HG03460 (cell line): Measurements from ENCODE around the gene DMRT2.

Experiments
- ATAC-seq: cut with Tn5 transposase; IDR thresholded peaks from one replicate; pipeline ENCODE4 v1.9.1; 2021; ENCODE audit not compliant: unreplicated experiment

DMRT2 gene

DNA sequence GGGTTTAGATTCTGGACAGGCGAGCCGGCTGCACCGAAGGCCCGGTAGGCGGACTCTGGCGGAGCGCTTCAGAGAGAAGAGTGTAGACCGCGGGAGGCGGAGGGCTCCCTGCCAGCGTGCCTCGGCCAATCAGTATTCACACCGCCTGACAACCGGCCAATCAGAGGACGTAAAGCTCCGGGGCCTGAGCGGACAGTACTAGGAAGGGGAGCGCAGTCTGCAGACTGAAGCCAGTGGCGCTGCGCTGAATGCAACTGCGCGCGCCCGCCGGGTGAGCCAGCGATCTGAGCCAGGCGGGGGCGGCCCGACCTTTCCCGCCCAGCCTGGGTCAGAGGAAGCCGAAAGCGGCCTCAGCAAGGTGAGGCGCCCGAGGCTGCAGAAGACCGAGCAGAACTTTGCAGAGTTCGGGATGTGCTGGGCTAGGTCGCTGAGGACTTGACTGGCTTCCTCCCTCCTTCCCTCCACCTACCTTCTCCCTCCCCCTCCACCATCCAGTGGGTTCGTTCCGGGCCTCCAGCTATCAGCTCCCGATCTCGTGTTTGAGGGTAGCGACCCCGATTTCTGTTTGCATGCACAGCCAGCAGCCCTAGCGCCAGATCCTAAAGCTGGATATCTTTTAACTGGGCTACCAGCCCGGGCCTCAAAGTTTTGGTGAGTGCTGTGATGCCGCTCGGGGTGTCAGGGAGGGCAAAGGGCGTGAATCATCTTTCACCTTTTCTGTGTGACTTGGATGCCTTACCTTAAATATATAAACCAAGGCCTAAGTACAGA lies at the start of gene DMRT2:
Gene DMRT2, plus strand, starts transcription at position 233 of the 771 bp plus-strand sequence. CDS start 1,257 bp downstream, outside the sequence.
- no peak for ATAC-seq

DNA sequence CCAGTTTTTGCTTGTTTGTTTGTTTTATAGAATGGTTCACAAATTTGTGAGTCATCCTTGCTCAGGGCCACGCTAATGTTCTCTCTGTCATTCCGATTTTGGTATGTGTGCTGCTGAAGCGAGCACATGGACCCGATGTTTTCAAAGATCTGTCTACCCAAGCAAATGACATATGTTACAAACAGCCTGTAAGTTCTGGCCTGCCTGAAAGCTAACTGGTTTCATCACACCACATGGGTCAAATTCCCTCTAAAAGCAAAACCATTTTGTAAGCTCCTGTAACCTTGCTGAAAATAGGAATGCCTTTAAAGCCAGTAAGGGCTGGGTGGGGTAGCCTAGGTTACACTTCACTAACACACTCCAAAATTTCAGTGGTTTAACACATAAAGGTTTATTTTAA lies 48.3 kb upstream of the DMRT2 start:
- ATAC-seq = no peak

DNA sequence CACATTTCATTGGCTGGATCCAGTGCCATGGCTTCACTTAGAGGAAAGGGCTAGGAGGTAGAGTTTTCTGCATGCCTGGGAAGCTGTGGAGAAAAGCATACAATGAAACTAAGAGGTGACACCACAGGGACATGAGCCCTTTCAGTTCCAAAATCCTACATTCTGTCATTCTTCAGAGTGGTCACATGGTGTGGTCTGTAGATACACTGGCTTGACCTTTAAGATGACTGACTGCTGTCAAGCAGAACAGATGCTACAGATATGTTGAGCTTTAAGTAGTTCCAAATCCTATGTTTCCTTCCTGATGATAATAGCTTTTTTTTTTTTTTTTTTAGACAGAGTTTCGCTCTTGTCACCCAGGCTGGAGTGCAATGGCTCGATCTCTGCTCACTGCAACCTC lies 47.5 kb upstream of the DMRT2 start:
- ATAC-seq = no peak

GRCh38 chr9:1005043-1005667 lies 45.0 kb upstream of the DMRT2 start:
- peak; percentile 63 for ATAC-seq

GRCh38 chr9:1007312-1007711 lies 42.8 kb upstream of the DMRT2 start:
- no peak for ATAC-seq

GRCh38 chr9:1008216-1008615 lies 41.9 kb upstream of the DMRT2 start:
- no peak for ATAC-seq

- peak; percentile 91 for ATAC-seq
These were observed 41.0 kb upstream of the DMRT2 start for GRCh38 chr9:1009101-1009707.

DNA sequence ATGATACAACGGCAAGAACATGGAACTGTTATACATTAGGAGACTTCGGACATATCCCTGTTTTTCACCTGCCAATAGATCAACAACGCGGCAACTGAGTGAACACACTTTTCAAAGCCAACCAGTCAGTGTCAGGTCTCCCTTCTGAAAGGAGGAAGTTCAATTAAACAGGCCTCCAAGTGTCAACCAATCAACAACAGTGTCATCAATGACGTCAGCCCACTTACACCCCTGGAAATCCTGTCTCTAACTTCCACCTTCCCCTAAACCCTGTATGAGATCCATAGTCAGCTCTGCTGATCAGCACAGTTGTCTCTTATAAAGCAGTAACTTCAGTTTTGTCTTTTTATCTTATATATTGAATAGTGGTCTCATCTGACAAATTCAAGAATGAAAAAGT lies 37.1 kb upstream of the DMRT2 start:
- no peak for ATAC-seq

GRCh38 chr9:1014225-1014624 lies 35.9 kb upstream of the DMRT2 start:
- ATAC-seq = no peak

DNA sequence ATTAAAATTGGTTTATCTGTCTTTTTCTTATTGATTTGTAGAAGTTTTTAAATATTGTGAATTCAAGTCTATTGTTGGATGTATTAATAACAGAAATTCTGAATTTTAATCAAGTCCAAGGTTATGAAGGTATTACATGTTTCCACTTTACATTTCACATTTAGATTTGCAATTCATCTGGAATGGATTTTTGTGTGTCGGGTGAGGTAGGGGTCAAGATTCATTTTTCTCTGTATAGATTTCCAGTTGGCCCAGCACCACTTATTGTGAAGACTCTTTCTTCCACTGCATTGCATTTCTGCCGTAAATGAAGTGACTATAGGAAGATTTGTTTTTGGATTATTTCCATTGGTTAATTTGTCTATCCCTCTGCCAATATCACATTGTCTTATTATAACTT lies 35.5 kb upstream of the DMRT2 start:
- ATAC-seq = no peak

- ATAC-seq = no peak
These were observed 32.0 kb upstream of the DMRT2 start for GRCh38 chr9:1018121-1018520.

DNA sequence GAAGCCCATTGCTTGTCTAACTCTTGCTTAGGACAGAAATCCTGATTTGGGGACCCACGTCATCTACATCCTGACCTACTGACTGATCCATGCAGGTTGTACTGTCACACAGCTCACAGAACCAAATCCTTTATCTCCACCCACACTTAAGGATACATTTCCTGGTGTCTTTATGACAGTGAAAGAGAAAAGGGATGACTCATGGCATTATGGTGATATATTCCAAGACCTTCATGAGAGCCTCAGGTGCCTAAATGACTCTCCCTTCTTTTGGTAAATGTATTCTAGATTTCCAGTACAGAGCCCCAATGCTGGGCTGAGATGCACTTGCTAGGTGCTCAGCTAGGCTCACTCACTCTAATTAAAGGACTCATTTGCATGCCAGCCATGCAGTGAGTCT lies 26.0 kb upstream of the DMRT2 start:
- ATAC-seq = no peak

DNA sequence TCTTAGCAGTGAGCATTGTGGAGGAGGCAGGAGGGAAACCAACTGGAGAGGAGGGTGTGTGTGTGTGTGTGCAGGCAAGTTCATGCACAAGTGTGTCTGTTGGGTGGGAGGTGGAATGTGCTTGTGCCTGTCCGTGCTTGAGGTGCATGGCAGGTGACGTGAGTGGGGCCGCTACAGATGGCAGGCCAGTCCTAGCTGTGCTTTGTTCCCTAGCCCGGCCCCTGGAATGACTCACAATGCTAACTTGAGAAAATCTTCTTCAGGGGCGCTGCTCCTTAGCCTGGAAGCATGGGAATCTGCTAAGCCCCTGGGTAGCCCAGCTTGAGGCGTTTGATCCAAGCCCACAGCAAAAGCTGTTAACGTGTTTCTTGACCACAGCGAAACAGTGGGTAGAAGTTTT lies 25.0 kb upstream of the DMRT2 start:
- no peak for ATAC-seq

- no peak for ATAC-seq
These were observed 23.9 kb upstream of the DMRT2 start for GRCh38 chr9:1026219-1026618.

GRCh38 chr9:1028501-1029190 lies 21.5 kb upstream of the DMRT2 start:
- ATAC-seq = no peak

GRCh38 chr9:1031951-1032601 lies 18.1 kb upstream of the DMRT2 start:
- no peak for ATAC-seq

GRCh38 chr9:1034271-1034670 lies 15.9 kb upstream of the DMRT2 start:
- ATAC-seq = no peak

- ATAC-seq = no peak
These were observed 10.6 kb upstream of the DMRT2 start for GRCh38 chr9:1039589-1039988.

- no peak for ATAC-seq
These were observed 7.7 kb upstream of the DMRT2 start for GRCh38 chr9:1042466-1042865.

DNA sequence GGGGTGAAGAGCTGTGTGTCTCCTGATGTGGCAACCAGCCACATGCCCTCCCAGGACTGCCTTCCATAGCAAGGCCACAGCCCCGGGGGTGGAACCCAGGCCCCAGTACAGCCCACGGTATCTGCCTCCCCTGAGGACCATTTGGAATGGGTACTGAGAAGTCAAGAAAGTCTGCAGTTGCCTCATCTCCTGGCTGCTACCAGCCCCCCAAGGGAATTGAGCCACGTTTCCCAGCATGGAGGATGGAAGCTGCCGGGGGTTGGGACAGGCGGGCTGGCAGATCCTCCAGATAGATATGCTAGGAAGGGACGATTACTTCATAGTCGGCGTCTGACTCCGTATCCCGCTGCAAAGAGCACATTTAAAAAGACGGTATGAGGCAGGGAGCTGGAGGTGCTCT lies 5.5 kb upstream of the DMRT2 start:
- ATAC-seq = no peak
